Measurements from ENCODE around the gene SKIDA1.

SKIDA1 gene

DNA sequence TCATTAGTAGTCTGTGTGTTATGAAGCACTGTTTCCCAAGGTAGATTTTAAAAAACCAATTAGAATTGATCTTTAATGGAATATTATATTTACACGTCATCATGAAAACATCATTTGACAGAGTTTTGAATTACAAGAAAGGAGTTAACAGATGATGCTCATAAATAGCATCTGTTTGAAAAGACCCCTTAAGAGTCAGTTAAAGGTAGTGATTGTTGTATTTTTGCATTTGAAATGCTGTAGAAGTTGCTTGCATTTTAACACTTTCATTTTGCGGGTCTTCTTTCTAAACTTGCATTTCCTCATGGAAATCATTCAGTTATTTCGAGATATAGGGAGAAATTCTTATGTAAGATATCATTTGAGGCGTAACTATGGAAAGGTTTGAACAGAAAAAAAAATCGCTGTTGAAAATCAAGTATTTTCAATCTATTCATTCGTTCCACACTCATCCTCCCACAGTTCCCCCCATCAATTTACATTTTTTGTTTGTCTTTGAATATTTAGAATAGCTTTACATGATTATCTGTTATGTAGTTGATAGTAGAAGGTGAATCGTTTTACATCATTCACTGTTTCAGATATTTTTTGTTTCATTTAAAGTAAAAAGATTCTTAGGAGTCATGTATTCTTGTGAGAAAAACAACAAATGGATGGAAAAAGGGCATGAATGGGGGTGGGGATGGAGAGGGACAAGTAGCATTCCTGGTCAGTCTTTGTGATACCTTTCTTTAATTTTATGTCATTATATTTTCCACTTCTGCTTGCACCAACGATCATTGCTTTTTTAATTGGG, 3.0 kb upstream of the SKIDA1 start:
- H3K4me3 ChIP-seq (replicated peaks; ENCODE audit: low read depth, low read length) = peak overlapping the region; percentile 72
- TF ChIP-seq, protein P1, sequence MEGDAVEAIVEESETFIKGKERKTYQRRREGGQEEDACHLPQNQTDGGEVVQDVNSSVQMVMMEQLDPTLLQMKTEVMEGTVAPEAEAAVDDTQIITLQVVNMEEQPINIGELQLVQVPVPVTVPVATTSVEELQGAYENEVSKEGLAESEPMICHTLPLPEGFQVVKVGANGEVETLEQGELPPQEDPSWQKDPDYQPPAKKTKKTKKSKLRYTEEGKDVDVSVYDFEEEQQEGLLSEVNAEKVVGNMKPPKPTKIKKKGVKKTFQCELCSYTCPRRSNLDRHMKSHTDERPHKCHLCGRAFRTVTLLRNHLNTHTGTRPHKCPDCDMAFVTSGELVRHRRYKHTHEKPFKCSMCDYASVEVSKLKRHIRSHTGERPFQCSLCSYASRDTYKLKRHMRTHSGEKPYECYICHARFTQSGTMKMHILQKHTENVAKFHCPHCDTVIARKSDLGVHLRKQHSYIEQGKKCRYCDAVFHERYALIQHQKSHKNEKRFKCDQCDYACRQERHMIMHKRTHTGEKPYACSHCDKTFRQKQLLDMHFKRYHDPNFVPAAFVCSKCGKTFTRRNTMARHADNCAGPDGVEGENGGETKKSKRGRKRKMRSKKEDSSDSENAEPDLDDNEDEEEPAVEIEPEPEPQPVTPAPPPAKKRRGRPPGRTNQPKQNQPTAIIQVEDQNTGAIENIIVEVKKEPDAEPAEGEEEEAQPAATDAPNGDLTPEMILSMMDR (IDR thresholded peaks at IDR 0.05; ENCODE audit: low read length, missing control alignments) = no peak
- DNase-seq (ENCODE audit: low read depth) = no peak

- peak; percentile 45 for DNase-seq (ENCODE audit: low read depth)
- peak overlapping the region; percentile 72 for H3K4me3 ChIP-seq (replicated peaks; ENCODE audit: low read depth, low read length)
- TF ChIP-seq, protein P1 (IDR thresholded peaks at IDR 0.05; ENCODE audit: low read length, missing control alignments) = no peak
Measured at GRCh38 chr10:21527598-21528235, 2.2 kb upstream of the SKIDA1 start.

- TF ChIP-seq, protein P1 (IDR thresholded peaks at IDR 0.05; ENCODE audit: low read length, missing control alignments) = no peak
- DNase-seq (ENCODE audit: low read depth) = peak; percentile 73
- H3K4me3 ChIP-seq (replicated peaks; ENCODE audit: low read depth, low read length) = peak overlapping the region; percentile 72
Measured at GRCh38 chr10:21526860-21527597, 1.5 kb upstream of the SKIDA1 start.

DNA sequence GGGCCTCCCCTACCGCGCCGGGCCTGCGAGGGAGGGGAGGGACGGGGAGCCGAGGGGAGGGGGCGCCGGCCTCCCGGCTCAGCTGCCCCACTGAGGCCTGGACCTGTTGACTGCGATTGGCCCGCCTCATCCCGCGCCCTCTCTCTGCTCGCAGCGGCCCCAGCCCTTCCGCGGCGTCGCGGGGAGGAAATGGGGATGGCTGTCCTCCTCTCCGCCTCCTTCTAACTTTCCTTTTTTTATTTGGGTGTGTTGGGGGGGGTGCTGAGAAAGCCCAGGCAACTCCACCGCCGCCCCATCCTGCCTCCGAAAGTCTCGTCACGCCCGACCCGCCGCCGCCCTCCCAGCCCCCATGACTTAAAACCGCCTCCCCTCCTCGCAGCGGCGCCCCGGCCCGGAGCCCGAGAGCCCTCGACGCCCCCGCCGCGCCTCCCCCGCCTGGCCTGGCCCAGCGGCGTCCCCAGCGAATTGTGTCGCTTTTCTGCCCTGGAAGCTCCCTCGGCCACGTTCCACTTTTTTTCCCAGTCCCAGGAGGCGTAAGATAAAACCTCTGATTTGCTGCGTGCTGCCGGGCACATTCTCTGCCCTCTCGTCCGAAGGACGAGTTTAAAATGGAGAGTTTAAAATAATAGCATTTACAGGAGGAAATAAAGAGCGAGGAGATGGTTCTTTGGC, 842 bp upstream of the SKIDA1 start:
- DNase-seq (ENCODE audit: low read depth) = peak; percentile 80
- TF ChIP-seq, protein P1 (IDR thresholded peaks at IDR 0.05; ENCODE audit: low read length, missing control alignments) = no peak
- H3K4me3 ChIP-seq (replicated peaks; ENCODE audit: low read depth, low read length) = peak overlapping the region; percentile 72

DNA sequence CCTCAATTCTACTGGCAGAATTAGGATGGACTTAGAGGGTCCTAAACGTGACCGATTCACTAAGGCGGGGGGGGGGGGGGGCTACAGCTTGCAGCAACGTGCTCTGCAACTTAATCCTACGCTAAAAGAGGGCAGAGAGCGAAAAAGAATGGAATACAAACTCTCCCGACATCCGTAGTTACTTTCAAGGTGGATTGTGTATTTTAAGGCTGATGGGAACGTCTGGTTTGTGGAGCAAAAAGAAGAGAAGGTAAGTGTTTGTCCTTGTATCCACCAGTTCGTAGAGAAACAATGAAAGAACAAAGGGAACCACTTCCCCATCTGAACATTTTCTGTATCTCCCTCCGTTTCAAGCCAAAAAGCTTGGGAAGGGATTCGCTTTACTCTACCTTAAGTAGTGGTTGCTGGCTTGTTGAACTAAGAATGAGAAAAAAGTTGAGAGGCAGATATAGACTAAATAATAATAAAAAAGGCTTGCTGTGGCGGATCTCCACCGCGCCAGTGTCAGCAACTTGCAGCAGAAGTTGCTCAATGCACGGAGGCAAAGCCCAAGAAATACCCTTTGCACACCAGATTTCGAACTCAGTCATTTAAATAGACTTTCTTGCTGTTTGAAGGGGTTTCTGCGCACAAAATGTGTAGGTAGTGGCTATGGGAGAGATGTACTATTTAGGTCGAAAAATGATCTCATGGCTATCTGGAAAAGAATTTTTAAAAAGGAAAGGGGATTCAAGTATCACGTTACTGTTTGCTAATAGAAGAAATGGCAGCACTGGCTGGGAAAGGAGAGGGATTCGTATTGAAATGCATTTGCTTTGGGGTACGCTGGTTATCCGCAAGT, 736 bp downstream of the SKIDA1 start:
- TF ChIP-seq, protein P1 (IDR thresholded peaks at IDR 0.05; ENCODE audit: low read length, missing control alignments) = no peak
- DNase-seq (ENCODE audit: low read depth) = peak; percentile 67
- peak overlapping the region; percentile 72 for H3K4me3 ChIP-seq (replicated peaks; ENCODE audit: low read depth, low read length)

DNA sequence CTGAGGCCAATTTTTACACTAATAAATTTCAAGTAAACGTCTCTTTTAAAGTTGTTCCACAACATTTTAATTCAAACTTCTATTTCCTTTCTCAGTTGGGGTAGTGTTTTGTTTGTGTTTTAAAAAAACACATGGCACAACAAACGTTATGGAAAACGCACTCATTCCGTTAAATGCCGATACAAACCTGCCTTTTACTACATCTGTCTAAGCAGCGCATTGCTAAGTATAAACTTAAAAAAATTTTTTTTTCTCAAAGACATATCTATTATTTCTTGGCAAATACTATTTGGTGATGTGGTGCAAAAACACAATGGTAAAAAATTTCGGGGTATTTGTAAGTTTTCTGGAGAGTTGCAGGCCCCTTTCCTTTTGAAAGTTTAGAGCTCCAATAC, 1.4 kb downstream of the SKIDA1 start:
- TF ChIP-seq, protein P1 (IDR thresholded peaks at IDR 0.05; ENCODE audit: low read length, missing control alignments) = no peak
- peak overlapping the region; percentile 72 for H3K4me3 ChIP-seq (replicated peaks; ENCODE audit: low read depth, low read length)
- DNase-seq (ENCODE audit: low read depth) = no peak
